HG02943 (cell line): ENCODE data around the gene TUBB.

Source experiments
- ATAC-seq: cut with Tn5 transposase; IDR thresholded peaks from one replicate; pipeline ENCODE4 v1.9.1; 2021; ENCODE audit warnings: mild to moderate bottlenecking, low read depth, moderate library complexity; ENCODE audit not compliant: unreplicated experiment

The TUBB gene

GRCh38 chr6:30719791-30720737, at the start of gene TUBB:
TUBB (plus strand) TSS chr6:30720352; CDS start chr6:30720507, 155 bp downstream.
- ATAC-seq = peak; percentile 24

- ATAC-seq = no peak
Observed at GRCh38 chr6:30670760-30671527, 49.2 kb upstream of the TUBB start.

- peak; percentile 62 for ATAC-seq
Observed at GRCh38 chr6:30672445-30673253, 47.5 kb upstream of the TUBB start, which contains the start of gene DHX16. DHX16 (minus strand) TSS chr6:30673006; CDS start chr6:30672841, 165 bp downstream.

GRCh38 chr6:30676660-30677285, 43.4 kb upstream of the TUBB start:
- ATAC-seq = no peak

- no peak for ATAC-seq
Observed at GRCh38 chr6:30678964-30679726, 41.0 kb upstream of the TUBB start.

- ATAC-seq = no peak
Observed at GRCh38 chr6:30679765-30680535, 40.2 kb upstream of the TUBB start.

- ATAC-seq = no peak
Observed at GRCh38 chr6:30681766-30682142, 38.4 kb upstream of the TUBB start.

GRCh38 chr6:30682143-30683117, 37.7 kb upstream of the TUBB start:
- ATAC-seq = peak; percentile 47

- no peak for ATAC-seq
Observed at GRCh38 chr6:30683183-30683979, 36.8 kb upstream of the TUBB start.

GRCh38 chr6:30683980-30684338, 36.2 kb upstream of the TUBB start:
- ATAC-seq = no peak

GRCh38 chr6:30684386-30685156, 35.6 kb upstream of the TUBB start:
- no peak for ATAC-seq

- no peak for ATAC-seq
Observed at GRCh38 chr6:30685157-30686008, 34.8 kb upstream of the TUBB start.

GRCh38 chr6:30686009-30686907, 33.9 kb upstream of the TUBB start, which contains the start of gene PPP1R18:
PPP1R18 (minus strand) TSS chr6:30686645; CDS start chr6:30686018, 627 bp downstream.
- no peak for ATAC-seq
